ENCODE measurements around the gene LAMTOR2. TPM values are rescaled to one million over a fixed set of nuclear protein-coding genes. Genes with fewer than 3 reads are reported as not detected.

The LAMTOR2 gene
- total and polyA plus RNA-seq, 2 of the 4 experiments (the other 2 are of a cell fraction), result 50.0 to 89.0 TPM

DNA sequence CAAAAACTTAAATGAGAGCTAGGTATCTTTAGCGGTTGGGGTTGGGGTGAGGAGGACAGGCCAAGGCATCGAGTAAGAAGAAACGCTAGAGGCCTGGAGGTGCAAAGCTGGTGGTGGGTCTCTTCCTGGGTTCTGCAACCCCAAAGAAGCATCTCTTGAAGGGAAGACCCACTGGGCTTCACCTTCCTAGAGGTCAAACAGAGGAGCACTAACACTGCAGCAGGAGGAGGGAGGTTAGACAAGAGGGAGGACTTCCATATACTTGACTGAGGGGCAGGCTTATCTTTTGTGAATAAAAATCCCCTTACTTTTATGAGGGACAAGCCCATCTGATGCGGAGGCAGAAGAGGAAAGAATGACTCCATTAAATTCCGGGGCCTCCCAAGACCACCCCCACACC, 25.2 kb downstream of the LAMTOR2 start:
- Histone ChIP-seq H3K27me3 (ENCODE audit: control insufficient read depth, insufficient read depth, low read length) (no peaks in the 10 kb centered on the region), H4K20me1 (ENCODE audit: insufficient read depth, low read length) (peaks cover 34% of the 10 kb centered on the region), H3K23ac (ENCODE audit: low read depth, low read length) (peak overlapping the region; percentile 36; the same call in 1 of the 2 replicates), H3K27ac (ENCODE audit: insufficient read depth, low read length) (0 out of 2 replicates have a peak overlapping the region, but pooled peaks have one; percentile 8), H2AK5ac (ENCODE audit: low read depth, low read length) (peak overlapping the region; percentile 54; the same call in 1 of the 2 replicates), H3K9ac (ENCODE audit: low read depth, low read length) (peak overlapping the region; percentile 94), H3K36me3 (ENCODE audit: control insufficient read depth, insufficient read depth, low read length) (peaks cover 30% of the 10 kb centered on the region), H4K91ac (ENCODE audit: insufficient read depth, low read depth, low read length) (0 out of 2 replicates have a peak overlapping the region, but pooled peaks have one; percentile 87), H2BK15ac (ENCODE audit: low read depth, low read length) (no peak overlapping the region), H2BK5ac (ENCODE audit: low read depth, low read length, poor library complexity, severe bottlenecking) (no peak overlapping the region), H4K5ac (ENCODE audit: low read depth, low read length) (0 out of 2 replicates have a peak overlapping the region, but pooled peaks have one; percentile 6), H3K4me2 (ENCODE audit: low read depth, low read length) (peak overlapping the region; percentile 92), H3K79me1 (ENCODE audit: low read depth in 1 of 2, low read length in 2 of 2) (peaks cover 37 to 91% of the 10 kb centered on the region in 2 experiments), H3K9me3 (ENCODE audit: control insufficient read depth, insufficient read depth, low read length) (no peaks in the 10 kb centered on the region), H3K4me3 (ENCODE audit: insufficient read depth, low read depth, low read length) (peak overlapping the region; percentile 71), H3K18ac (ENCODE audit: low read depth, low read length) (no peak overlapping the region), H3K4ac (ENCODE audit: low read depth, low read length) (peak overlapping the region; percentile 89), H3K56ac (ENCODE audit: extremely low read depth, insufficient read depth, low read length) (no peak overlapping the region; the same call in 1 of the 2 replicates), H4K8ac (ENCODE audit: low read depth in 2 of 2, low read length in 2 of 2) (peak overlapping the region; percentile 41 to 76; a peak in 2 of 4 replicates), H3K4me1 (ENCODE audit: control insufficient read depth, insufficient read depth, low read length) (peaks cover 22% of the 10 kb centered on the region), H2BK20ac (ENCODE audit: low read depth, low read length) (no peak overlapping the region), H3K9me1 (ENCODE audit: insufficient read depth, low read length) (peaks cover 10% of the 10 kb centered on the region), H2AK9ac (replicated peaks; ENCODE audit: low read depth, low read length, poor library complexity) (peak overlapping the region; percentile 98), H2BK120ac (ENCODE audit: low read depth, low read length) (no peak overlapping the region), H2AFZ (replicated peaks; ENCODE audit: low read length, poor library complexity) (no peak overlapping the region), H3K14ac (replicated peaks; ENCODE audit: low read depth, low read length) (peak overlapping the region; percentile 76; the same call in 1 of the 2 replicates)
- WGBS, 2 experiments (ENCODE audit: extremely low coverage in 2 of 2, insufficient read length in 1 of 2), result no CpG with 5 or more reads among the region's 5 CpGs
- BruUV-seq (replicated peaks), result no TSS peak
- ChIA-PET POLR2A (ENCODE audit: unreplicated experiment) (interaction anchor here (0.6 kb wide), 1 partner anchor 23 kb away, joined by 13 read pairs; no protein-coding TSS in a partner anchor), CTCF (no interaction called here)
- ATAC-seq (ENCODE audit: low read depth), result no peak
- in situ Hi-C loops (cut with MboI; ENCODE audit: low sequenced_read_pairs) (no loop called here), dilution Hi-C loops (cut with HindIII; ENCODE audit: low sequenced_read_pairs, unreplicated experiment) (no loop called here), intact Hi-C loops (cut with micrococcal nuclease) (no loop called here)
- no peak for TF ChIP-seq RFX5 (IDR thresholded peaks at IDR 0.05; ENCODE audit: low read depth, low read length)
- TF ChIP-seq MXI1 (IDR thresholded peaks at IDR 0.05; ENCODE audit: borderline replicate concordance, low read depth, low read length), result no peak
- TF ChIP-seq, protein P1, sequence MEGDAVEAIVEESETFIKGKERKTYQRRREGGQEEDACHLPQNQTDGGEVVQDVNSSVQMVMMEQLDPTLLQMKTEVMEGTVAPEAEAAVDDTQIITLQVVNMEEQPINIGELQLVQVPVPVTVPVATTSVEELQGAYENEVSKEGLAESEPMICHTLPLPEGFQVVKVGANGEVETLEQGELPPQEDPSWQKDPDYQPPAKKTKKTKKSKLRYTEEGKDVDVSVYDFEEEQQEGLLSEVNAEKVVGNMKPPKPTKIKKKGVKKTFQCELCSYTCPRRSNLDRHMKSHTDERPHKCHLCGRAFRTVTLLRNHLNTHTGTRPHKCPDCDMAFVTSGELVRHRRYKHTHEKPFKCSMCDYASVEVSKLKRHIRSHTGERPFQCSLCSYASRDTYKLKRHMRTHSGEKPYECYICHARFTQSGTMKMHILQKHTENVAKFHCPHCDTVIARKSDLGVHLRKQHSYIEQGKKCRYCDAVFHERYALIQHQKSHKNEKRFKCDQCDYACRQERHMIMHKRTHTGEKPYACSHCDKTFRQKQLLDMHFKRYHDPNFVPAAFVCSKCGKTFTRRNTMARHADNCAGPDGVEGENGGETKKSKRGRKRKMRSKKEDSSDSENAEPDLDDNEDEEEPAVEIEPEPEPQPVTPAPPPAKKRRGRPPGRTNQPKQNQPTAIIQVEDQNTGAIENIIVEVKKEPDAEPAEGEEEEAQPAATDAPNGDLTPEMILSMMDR (conservative IDR thresholded peaks at IDR 0.05; ENCODE audit: low read depth, low read length), result no peak
- no peak for TF ChIP-seq SMC3 (IDR thresholded peaks at IDR 0.05; ENCODE audit: low read depth, low read length)
- no peak for TF ChIP-seq MAZ (IDR thresholded peaks at IDR 0.05; ENCODE audit: borderline replicate concordance, low read depth, low read length)
- no peak for TF ChIP-seq RAD21 (IDR thresholded peaks at IDR 0.05; ENCODE audit: low read length)
- TF ChIP-seq, protein P2, sequence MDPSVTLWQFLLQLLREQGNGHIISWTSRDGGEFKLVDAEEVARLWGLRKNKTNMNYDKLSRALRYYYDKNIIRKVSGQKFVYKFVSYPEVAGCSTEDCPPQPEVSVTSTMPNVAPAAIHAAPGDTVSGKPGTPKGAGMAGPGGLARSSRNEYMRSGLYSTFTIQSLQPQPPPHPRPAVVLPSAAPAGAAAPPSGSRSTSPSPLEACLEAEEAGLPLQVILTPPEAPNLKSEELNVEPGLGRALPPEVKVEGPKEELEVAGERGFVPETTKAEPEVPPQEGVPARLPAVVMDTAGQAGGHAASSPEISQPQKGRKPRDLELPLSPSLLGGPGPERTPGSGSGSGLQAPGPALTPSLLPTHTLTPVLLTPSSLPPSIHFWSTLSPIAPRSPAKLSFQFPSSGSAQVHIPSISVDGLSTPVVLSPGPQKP (IDR thresholded peaks at IDR 0.05; ENCODE audit: borderline replicate concordance, low read depth, low read length), result no peak
- TF ChIP-seq CEBPB (IDR thresholded peaks at IDR 0.05; ENCODE audit: low read depth, low read length), result no peak
- TF ChIP-seq CHD1 (IDR thresholded peaks at IDR 0.05; ENCODE audit: low read depth, low read length), result no peak
- DNase-seq, result no peak
